MCF 10A (cell line): Measurements from ENCODE around the gene CDHR3. TPM values are rescaled to one million over a fixed set of nuclear protein-coding genes. Genes with fewer than 3 reads are reported as not detected.

Experiments
- BruUV-seq: library from RNA; stranded (reverse); fragments of 400-500 nt; replicated peaks from 2 replicates; lab custom pipeline; 2021; lab: Mats Ljungman, UMichigan
- CTCF ChIA-PET: fragments of 300-600 bp; sonication (Branson Sonifier 250); formaldehyde crosslinking; extraction: SDS; loops from one replicate; lab custom pipeline; 2021; ENCODE audit warnings: antibody characterized with exemption, inconsistent platforms; lab: Yijun Ruan, JAX
- POLR2A ChIA-PET: fragments of 300-600, 350-650 bp; sonication (Branson Sonifier 250); formaldehyde crosslinking; extraction: SDS; loops from one replicate; lab custom pipeline; 2020; ENCODE audit warnings: antibody characterized with exemption, inconsistent platforms; lab: Yijun Ruan, JAX
- DNase-seq: peaks from one replicate; pipeline ENCODE4 v3.0.0-alpha.2; 2018; ENCODE audit not compliant: unreplicated experiment
- H3K27ac Mint-ChIP-seq: one replicate; pipeline ENCODE4 v1.8.0; 2022; ENCODE audit warnings: mild to moderate bottlenecking, low read depth, mixed read lengths; ENCODE audit not compliant: unreplicated experiment
- H3K27me3 Mint-ChIP-seq: one replicate; pipeline ENCODE4 v1.8.0; 2022; ENCODE audit warnings: mixed read lengths; ENCODE audit not compliant: insufficient read depth, unreplicated experiment
- H3K36me3 Mint-ChIP-seq: one replicate; pipeline ENCODE4 v1.8.0; 2022; ENCODE audit warnings: mild to moderate bottlenecking, moderate library complexity, mixed read lengths; ENCODE audit not compliant: insufficient read depth, unreplicated experiment
- H3K4me1 Mint-ChIP-seq: one replicate; pipeline ENCODE4 v1.8.0; 2022; ENCODE audit warnings: mixed read lengths; ENCODE audit not compliant: insufficient read depth, unreplicated experiment
- H3K4me3 Mint-ChIP-seq: one replicate; pipeline ENCODE4 v1.8.0; 2022; ENCODE audit warnings: mild to moderate bottlenecking, moderate library complexity, mixed read lengths; ENCODE audit not compliant: unreplicated experiment
- H3K9me3 Mint-ChIP-seq: one replicate; pipeline ENCODE4 v1.8.0; 2022; ENCODE audit warnings: mixed read lengths; ENCODE audit not compliant: unreplicated experiment
- CTCF ChIP-seq: fragments of 200-600 bp; IDR thresholded peaks from one replicate; pipeline ENCODE4 v1.8.0; 2022; ENCODE audit warnings: antibody characterized with exemption, mild to moderate bottlenecking; ENCODE audit not compliant: unreplicated experiment
- intact Hi-C: fragments of 100-400 bp; cut with micrococcal nuclease; formaldehyde crosslinking; loops from 2 replicates; pipeline ENCODE4 v1.14.1; 2022
- total RNA-seq: library from RNA; stranded (reverse); gene quantifications from 2 replicates; pipeline ENCODE4 v1.2.3, GENCODE V29; 2022

The CDHR3 gene
- total RNA-seq, 1 experiment from 2014 or later, result 0.19 TPM

GRCh38 chr7:106018566-106019469 is 55.8 kb downstream of the CDHR3 start:
- ChIA-PET POLR2A (no interaction called here), CTCF (interaction anchor here (1.0 kb wide), 1 partner anchor 9 kb away, joined by 4 read pairs; no protein-coding TSS in a partner anchor)
- Mint-ChIP-seq H3K9me3 (no peaks in the 10 kb centered on the region), H3K27me3 (no peaks in the 10 kb centered on the region), H3K27ac (no peak overlapping the region), H3K36me3 (no peaks in the 10 kb centered on the region), H3K4me1 (no peaks in the 10 kb centered on the region), H3K4me3 (no peak overlapping the region)
- intact Hi-C loops, result no loop called here
- DNase-seq, result no peak
- TF ChIP-seq CTCF, result no peak
- BruUV-seq, result no TSS peak

- H3K36me3 Mint-ChIP-seq, result no peaks in the 10 kb centered on the region
- ChIA-PET POLR2A (no interaction called here), CTCF (interaction anchor here (0.7 to 1.0 kb wide), 2 partner anchors 10 to 373 kb away, joined by 4 read pairs; no protein-coding TSS in a partner anchor)
- H3K9me3 Mint-ChIP-seq, result no peaks in the 10 kb centered on the region
- no peak overlapping the region for H3K4me3 Mint-ChIP-seq
- no peaks in the 10 kb centered on the region for H3K4me1 Mint-ChIP-seq
- BruUV-seq, result no TSS peak
- H3K27ac Mint-ChIP-seq, result no peak overlapping the region
- no peak for DNase-seq
- no peak for TF ChIP-seq CTCF
- no peaks in the 10 kb centered on the region for H3K27me3 Mint-ChIP-seq
- intact Hi-C loops, result no loop called here
Observed at GRCh38 chr7:106019470-106019820, 56.4 kb downstream of the CDHR3 start.

GRCh38 chr7:106021151-106022067 is 58.3 kb downstream of the CDHR3 start:
- Mint-ChIP-seq H3K27ac (no peak overlapping the region), H3K4me3 (no peak overlapping the region), H3K36me3 (no peaks in the 10 kb centered on the region), H3K4me1 (no peaks in the 10 kb centered on the region), H3K9me3 (no peaks in the 10 kb centered on the region), H3K27me3 (no peaks in the 10 kb centered on the region)
- ChIA-PET CTCF (interaction anchor here (0.5 to 1.2 kb wide), 4 partner anchors 21 to 354 kb away, joined by 3 to 4 read pairs (median 3); no protein-coding TSS in a partner anchor), POLR2A (interaction anchor here (0.6 kb wide), 1 partner anchor 850 kb away, joined by 4 read pairs; no protein-coding TSS in a partner anchor)
- no TSS peak for BruUV-seq
- intact Hi-C loops, result no loop called here
- DNase-seq, result no peak
- no peak for TF ChIP-seq CTCF
